Measurements from ENCODE around the gene FRMD6.
A peak's percentile ranks its signal among the peaks of the same experiment; 100 is the strongest.

FRMD6 gene

DNA sequence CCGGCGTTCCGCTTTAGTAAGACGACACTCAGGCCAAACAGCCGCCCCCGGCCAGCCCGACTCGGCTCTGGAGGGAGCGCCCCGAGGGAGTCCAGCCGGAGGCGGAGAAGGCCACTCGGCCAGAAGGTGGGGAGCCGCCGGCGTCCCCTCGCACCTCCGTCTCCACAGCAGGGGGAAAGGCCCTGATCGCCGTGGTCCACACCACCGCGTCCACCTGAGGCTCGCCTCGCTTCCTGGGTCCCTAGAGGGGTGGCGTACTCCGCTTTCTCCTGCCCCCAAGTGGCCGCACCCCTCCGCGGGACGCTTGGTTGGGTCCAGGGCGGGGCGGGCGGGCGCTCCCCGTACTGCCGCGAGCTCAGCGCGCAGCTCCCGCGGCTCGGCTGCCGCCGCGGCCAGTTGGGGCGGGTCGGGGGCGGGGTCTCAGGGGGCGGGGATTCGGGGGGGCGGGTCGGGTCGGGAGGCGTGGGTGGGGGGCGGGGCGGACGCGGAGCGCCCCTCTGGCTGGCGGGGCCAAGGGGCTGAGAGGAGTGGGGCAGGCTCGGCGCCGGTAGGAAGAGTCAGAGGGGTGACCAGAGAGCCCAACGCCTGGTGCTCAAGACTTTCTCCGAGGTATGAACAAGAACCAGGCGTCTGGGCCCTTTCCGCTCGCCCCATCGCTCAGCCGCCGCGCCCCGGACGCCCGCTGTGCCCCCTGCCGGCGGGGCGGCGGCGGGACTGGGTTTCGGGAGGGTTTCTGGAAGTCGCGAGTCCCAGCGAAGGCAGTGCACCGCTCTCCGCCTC lies at the start of gene FRMD6:
TSS of gene FRMD6 (plus strand) at position 523 of the 780 bp plus-strand sequence. CDS start 37,927 bp downstream, outside the sequence.
- DNase-seq (ENCODE audit: low read depth) = peak; percentile 94

DNA sequence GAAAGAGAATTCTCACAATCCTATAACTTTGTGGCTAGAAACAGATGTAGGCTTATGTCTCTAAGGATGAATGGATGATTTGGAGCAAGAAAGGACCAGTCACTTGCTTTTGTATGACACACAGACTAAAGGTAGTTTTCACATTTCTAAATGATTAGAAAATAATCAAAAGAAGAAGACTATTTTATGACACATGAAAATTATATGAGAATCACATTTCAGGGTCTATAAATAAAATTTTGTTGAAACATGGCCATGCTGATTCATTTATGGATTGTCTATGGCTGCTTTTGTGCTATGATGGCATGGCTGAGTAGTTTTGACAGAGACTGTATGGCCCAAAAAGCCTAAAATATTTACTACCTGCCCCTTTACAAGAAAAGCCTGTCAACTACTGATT lies 49.4 kb upstream of the FRMD6 start:
- peak; percentile 53 for DNase-seq (ENCODE audit: low read depth)

DNA sequence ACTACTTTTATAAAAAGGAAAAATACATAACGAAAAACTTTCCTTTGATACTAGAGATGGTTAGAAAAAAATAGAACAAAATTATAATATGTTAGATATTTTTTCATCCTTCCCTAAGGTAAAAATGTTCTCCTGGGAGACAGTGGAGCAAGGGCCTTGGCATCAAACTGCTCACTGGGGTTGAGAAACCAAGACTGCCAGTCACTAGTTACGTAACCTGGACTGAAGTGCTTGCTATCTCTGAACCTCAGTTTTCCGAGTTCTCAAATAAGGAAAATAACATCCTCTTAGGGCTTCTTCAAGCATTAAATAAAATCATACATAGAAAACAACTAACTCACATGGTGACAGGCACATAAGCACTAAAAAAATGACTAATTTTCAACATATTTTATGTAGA lies 48.2 kb upstream of the FRMD6 start:
- peak; percentile 57 for DNase-seq (ENCODE audit: low read depth)

DNA sequence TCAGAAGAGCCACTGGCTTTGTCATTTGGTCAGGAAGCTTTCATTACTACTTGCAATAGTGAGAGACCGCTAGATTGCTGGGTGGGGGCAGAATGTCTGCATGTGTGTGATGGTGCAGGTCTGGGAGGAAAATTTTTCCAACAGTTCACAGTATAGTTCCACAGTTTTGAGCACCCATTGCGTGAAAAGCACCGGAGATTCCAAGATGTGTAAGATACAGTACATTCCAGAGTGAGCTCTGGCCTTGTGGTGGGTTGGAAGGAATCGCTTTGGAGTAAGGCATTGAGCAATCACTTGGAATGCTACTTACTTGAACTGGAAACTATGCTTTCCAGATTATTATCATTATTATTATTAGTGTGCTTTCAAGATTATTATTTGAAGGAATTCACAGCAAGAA lies 47.6 kb upstream of the FRMD6 start:
- DNase-seq (ENCODE audit: low read depth) = peak; percentile 99

DNA sequence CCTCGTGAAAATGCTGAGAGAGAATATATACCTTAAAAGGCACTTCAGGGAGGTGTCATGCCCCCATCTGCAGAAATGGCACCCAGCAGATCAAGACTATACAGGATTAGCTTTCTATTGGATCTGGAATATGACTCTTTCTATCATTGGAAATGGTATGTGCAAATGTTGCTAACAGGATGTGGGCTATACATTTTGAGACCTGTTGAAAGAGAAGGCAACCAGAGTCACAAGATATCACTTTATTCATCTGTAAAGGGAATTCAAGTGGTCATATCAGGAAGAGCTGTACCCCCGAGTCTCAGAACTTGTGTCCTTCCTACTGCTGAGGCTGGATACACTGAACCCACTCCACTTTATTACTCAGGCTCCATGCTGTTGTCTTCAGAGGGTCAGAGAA lies 46.1 kb upstream of the FRMD6 start:
- peak; percentile 33 for DNase-seq (ENCODE audit: low read depth)

DNA sequence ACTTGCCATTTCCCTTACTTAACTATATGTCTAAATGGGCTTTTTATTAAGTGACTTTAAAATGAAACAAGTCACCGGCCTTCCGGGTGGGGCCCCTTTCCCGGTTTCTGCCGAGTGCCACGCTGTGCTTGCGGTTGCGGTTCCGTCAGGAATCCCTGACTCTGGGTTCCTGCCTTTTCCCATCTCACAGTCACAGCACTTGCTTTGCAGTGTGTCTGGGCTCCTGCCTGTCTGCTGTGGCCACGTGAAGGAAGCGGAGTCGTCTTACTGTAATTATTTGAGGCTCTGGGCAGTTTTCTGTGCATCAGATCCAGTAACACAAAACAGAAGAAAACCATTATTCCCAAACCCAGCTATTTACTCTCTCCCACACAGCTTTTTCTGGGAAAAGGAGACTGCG lies 44.0 kb upstream of the FRMD6 start:
- DNase-seq (ENCODE audit: low read depth) = peak; percentile 99

DNA sequence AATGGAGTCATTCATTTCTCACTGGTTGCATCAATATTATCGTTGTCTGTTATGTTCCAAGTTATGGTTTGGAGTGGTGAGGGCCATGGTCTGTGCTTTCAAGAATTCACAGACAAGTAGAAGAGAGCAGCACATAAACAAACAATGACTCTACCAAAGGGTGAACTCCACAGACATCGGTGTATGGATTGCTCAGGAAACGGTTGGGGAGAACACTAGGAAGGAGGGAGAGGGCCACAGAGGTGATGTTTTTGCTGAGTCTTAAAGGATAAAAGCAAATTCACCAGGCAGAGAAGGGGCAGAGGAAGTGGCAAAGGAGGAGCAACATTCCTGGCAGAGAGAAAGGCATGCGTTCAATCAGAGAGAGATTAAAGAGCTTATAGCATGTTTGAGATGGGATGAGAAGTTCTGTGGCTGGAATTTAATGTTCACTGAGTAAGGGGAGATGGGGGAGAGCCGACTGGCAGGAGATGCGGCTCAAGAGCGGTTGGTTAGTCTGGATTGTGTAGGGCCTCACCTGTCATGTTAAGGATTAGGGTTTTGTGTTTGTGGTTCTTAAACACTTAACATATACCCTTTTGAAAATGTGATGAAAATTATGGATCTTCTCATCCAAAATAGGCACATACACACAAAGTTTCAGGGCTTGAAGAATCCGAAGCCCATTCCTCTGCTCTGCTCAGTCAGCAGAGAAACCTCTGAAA lies 42.3 kb upstream of the FRMD6 start:
- DNase-seq (ENCODE audit: low read depth) = peak; percentile 60

DNA sequence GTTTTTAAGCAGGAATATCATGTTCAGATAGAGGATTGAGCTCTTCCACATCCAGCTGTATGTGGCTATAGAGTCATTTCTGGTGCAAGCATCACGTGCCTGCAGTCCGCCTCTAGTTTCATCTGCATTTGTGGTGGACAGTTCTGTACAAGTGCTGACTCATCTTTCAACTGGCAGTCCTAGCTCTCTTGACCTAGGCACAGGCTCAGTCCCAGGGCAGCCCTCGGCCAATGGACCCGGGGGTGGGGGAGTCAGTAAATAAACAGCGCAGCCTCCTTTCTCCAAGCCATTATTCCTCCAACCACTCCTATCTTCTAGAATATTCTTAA lies 41.8 kb upstream of the FRMD6 start:
- peak; percentile 78 for DNase-seq (ENCODE audit: low read depth)

DNA sequence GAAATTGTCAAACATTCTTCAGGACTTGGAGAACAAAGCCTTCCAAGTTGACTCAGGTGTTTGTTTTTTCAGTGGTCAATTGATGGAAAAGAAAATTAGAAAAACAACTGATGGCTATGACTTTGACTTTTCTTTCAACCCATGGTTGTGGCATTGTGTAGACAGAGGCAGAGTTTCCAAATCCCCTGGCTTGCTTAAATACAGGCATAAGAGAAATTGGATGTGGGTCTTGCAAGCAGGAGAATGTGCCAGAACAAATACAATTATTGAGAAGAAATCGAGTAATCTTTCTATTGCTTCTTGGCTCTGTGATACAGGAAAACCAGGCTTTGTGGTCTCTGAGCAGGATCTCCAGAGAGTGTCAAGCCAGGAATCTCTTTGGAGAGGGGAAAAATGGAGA lies 40.9 kb upstream of the FRMD6 start:
- DNase-seq (ENCODE audit: low read depth) = no peak

DNA sequence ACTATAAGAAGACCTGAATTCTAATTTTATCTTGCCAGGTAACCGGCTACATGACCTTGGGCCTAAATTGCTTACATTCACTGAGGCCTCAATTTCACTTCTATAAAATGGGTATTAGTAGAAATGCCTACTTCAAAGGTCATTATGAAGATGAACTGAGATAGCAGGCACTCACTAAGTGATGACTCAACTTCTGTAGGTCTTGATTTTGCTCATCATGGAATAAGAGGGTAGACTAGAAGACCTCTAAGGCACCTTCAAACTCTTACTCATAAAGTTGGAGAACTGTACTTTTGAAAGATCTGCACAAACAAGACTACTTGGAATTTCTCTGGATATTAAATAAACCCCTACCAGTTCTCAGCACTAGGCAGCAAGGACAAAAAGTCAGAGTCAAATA lies 39.3 kb upstream of the FRMD6 start:
- DNase-seq (ENCODE audit: low read depth) = no peak

DNA sequence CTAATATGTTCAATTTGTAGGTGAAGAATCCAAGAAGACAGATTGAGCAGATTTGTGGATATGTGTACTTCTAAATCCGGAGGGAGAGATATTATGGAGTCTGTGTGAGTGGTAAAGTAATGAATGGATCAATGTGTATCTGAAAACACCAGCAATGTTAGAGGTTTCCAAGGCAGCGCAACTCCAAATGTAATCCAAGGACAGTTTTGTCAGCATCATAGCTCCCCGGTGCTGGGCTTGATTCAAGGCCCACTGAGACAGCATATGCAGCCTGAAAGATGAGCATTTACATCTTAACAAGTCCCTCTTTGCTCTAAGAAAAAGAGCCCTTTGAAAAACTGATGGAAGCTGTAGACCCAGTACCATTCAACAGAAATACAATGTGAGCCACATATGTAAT lies 38.3 kb upstream of the FRMD6 start:
- DNase-seq (ENCODE audit: low read depth) = no peak

DNA sequence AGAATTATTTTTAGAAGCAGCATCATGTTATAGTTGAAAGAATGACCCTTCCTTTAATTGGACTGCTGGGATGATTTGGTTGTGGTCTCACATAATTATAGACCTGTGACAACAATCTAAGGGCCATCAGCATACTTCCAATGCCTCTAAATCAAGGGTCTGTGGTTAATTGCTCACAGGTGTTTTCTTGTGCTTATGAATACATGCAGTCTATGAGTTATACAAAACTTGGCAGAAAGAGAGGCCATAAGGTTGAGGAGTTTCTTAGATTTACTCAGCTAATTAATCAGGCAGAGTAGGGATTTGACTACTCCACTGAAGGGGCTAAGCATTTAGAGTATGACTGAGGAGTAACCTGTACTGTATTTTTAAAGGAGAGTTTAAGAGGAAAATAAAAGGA lies 37.0 kb upstream of the FRMD6 start:
- peak; percentile 77 for DNase-seq (ENCODE audit: low read depth)

DNA sequence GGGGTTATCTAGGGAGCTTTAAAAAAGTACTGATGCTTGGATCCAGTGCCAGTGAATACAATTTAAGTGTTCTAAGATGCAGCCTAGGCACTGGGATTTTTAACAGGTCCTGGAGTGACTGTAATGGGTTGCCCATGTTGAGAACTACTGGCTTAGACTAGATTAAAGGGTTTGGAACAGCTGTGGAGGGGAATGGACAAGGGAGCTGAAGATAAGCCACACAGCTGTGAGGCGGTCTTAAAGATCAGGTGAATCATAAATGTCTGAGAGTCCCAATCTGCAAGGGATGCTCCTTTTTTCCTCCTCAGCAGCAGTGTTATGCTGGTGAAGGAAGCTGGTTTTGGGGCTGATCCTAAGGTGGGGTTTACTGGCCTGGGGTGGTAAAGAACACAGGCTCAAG lies 35.5 kb upstream of the FRMD6 start:
- DNase-seq (ENCODE audit: low read depth) = no peak

DNA sequence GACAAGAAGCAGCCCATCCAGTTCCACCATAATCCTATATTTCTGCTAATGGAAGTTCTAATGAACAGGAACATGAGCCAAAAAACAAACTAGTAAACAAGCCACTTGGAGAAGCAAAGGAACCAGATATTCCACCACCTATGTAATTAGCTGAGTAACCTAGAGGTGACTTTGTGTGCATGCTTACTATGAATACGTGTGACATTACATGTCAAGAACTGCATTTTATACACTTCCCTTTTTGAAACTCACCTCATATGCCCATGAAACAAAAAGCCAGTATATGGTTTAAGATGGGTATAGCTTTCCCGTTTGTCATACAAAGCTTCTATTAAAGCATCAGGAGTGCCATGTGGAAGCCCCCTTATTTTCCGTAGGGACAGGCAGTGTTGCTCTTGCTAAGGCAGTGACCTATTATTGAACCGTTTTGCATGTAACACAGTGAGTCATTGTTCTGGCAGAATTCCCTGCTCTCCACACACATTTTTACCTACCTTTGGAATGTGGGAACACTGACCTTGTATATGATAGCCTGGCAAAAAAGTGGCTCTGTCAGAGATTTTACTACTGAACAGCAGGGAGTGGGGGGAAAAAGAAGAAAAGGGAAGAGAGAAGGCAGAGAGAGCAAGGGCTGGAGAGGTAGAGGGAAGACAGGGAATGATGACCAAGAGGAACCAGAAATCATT lies 34.8 kb upstream of the FRMD6 start:
- peak; percentile 95 for DNase-seq (ENCODE audit: low read depth)

DNA sequence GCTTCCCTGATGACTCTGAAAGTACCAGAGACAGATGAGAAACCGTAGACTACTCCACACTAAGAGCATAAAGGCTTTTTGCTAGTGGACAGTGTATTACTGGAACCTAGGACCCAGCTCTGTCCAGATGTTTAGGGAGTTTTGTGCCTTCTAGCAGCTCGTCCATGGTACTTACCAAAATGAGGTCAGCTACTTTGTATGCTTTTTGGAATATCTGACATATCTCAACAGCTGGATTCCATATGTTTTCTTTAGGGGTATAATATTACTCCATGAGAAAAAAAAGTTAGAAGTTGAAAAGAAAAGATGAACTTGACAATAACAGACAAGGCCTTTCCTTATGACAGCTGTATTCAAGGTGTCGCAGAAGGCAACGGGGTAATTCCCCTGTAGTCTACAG lies 32.1 kb upstream of the FRMD6 start:
- DNase-seq (ENCODE audit: low read depth) = no peak

DNA sequence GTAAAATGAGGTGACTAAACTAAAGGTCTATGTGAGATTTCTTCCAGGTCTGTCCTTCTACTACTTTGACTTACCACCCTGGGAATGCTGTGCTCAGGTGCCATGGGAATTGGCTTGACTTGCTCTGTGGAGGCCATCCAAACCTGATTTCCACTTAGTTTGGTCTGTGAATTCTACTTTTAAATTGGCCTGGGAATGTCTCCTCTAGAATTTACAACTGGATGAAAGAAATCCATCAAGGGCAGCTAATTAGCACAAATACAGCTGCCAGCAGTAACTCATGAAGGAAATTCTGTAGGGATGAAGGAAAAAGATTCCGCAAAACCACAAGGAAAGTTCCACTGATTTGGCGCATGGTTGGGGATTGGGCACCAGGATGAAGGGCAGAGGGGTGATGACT lies 31.7 kb upstream of the FRMD6 start:
- no peak for DNase-seq (ENCODE audit: low read depth)

DNA sequence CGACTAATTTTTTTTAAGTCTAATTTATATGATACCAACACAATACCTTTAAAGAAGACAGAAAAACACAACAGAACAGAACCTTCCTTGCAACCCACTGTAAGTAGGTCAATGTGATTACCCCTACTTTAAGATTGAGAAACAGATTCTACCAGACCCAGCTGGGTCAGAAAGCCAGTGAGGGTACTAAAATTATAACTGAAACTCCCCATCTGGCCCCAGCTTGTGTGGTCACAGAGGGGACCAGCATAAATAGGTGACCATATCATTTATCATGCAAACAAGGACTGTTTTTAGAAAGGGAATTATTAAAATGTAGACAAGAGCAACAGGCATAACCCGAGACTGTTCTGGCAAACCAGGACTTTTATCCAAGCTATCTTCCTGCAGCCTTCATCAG lies 30.1 kb upstream of the FRMD6 start:
- DNase-seq (ENCODE audit: low read depth) = no peak

DNA sequence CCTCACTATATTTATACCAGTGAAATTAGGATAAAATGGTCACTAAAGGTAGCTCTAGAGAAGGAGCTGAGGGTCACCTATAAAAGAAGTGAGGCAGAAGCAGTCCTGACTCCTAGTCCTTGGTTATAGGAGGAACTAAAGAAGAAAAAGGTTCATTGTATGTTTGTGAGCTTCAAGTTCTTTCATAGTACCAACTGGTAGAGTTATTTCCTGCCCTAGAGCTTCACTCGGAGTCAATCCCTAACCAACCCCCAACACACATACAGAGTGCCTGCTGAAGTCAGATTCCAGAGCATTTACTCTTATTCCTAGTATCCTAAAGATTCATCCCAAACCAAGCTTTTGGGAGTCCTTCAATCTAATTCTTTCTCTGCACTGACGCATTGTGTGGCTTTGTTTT lies 29.3 kb upstream of the FRMD6 start:
- peak; percentile 42 for DNase-seq (ENCODE audit: low read depth)

DNA sequence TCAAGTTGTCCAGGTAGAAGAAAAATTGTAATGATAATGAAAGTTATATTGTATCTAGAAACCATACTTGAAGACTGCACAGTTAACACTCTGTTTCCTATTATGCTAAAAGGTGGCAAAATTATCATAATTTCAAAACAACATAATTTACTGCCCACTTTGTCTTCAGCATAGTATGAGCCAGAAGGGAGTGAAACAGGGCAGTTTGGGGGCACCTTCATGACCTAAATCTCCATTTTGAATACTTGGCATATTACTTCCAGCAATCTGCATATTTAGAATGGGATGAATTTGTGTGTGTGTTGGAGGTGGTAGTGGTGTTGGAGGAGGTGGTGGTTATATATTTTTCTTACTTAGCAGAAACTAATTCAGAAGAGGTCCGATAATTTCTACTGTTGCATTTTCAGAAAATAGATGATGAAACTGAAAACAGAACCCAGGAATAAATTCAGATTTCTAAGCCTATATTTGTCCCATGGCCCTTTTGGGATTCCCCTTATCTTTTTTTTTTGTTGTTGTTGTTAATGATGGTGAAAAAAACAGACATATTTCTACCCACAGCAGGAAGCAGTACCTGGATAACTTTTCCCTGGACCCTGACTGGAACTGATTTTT lies 26.6 kb upstream of the FRMD6 start:
- DNase-seq (ENCODE audit: low read depth) = no peak

DNA sequence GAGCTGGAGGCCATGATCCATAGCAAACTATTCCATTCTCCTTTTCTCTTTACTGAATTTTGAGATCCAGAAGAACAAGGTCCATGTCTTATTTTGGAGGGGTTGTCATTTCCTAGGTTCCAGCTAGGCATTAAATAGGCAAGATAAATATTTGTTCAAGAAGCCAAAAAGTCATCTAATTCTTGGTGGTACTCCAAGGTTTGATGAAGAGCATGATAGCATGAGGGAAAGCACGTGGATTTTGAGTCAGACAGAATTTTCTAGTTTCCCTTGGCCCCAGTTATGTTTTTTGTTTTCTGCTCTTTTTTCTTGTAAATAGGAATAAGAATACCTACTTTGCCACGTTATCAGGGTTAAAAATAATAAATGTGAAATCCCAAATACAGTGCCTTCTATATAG lies 25.5 kb upstream of the FRMD6 start:
- peak; percentile 39 for DNase-seq (ENCODE audit: low read depth)

DNA sequence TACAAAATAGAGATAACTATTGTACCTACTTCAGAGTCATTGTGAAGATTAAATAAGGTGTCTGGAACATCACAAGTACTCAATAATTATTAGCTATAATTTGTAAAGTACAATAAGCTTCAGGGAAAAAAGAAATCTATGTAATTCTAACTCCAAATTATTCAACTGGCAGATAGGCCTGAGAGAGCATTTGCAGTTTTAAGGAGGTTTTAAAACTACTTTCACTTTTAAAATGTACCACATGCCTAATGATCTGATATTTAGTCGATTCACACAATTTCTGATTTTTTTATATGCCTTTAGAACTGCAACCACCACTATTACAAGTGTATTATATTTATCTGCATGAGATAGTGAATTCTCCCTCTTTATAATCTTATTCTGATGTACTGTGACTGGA lies 24.9 kb upstream of the FRMD6 start:
- no peak for DNase-seq (ENCODE audit: low read depth)

DNA sequence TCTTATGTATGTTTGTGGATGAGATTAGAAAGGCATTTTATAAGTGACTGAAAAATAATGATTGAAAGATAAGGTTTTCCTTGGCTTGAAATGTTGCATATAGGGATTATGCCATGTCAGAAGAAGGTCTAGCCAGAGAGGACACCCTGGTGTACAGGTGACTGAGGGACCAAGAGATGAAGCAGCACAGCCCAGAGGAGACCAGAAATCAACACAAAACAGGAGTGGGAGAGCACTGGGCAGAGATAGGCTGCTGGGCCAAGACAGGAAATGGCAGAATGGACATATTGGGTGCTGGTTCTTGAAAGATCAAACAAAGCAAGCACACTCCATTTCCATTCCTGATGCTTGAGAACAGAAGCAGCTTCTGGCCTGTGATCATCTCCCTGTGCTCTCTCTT lies 24.4 kb upstream of the FRMD6 start:
- DNase-seq (ENCODE audit: low read depth) = no peak

DNA sequence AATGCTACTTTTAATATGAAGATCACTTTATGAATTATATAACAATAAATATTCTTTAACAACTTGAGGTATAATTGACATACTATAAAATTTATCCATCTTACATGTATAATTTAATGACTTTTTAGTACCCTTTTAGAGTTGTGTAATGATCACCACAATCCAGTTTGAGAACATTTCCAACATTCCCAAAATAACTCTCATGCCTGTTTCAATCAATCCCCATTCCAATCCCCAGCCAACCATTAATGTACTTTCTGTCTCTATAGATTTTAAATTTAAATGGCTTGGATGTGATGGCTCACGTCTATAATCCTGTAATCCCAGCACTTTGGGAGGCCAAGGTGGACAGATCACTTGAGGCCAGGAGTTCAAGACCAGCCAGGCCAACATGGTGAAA lies 23.5 kb upstream of the FRMD6 start:
- peak; percentile 44 for DNase-seq (ENCODE audit: low read depth)
